Lung microvascular endothelial cell (primary cell): Measurements from ENCODE around the gene PBOV1. TPM values are rescaled to one million over a fixed set of nuclear protein-coding genes. Genes with fewer than 3 reads are reported as not detected.

Experiments used
- DNase-seq, 2 donors: peaks; one replicate each; pipeline versions ENCODE4 v3.0.0 to v3.0.0-alpha.2; 2010; ENCODE audit warnings: low read depth in 2 of 2
- total RNA-seq: library from RNA; depleted of rRNA; stranded (reverse); fragments of >200 nt; gene quantifications from 2 replicates; pipeline ENCODE4 v1.2.1, GENCODE V29; 2014

PBOV1 gene
- total RNA-seq, 1 donor from 2014 or later: not detected

DNA sequence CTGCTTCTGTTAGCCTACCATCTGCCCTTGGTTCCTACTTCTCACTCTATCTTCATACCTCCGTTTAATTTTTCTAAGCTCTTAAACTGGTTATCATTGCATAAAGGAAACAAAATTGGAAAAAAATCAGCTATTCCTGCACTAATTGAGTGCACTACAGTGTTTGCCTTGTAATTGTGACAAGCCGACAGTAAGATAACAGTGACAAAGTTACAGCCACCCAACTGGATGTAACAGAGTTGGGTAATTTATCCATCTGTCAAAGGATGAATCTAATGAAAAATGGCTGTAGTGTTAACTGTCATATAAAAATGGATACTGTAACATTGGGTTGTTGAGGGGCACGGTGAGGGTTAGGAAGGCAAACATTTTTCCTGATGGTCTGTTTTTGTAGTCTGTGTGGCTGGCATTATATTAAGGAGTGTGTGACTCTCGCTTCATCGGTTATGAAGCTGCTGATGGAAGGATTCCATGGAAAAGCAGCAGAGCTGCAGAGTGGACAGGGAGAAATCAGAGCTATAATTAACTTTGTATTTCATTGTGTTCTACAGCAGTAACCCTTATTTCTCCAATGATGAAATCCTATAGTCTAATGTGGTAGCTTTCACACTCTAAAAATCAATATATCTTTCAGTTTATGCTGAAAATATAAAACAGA is 12.7 kb downstream of the PBOV1 start:
- DNase-seq: no peak

DNA sequence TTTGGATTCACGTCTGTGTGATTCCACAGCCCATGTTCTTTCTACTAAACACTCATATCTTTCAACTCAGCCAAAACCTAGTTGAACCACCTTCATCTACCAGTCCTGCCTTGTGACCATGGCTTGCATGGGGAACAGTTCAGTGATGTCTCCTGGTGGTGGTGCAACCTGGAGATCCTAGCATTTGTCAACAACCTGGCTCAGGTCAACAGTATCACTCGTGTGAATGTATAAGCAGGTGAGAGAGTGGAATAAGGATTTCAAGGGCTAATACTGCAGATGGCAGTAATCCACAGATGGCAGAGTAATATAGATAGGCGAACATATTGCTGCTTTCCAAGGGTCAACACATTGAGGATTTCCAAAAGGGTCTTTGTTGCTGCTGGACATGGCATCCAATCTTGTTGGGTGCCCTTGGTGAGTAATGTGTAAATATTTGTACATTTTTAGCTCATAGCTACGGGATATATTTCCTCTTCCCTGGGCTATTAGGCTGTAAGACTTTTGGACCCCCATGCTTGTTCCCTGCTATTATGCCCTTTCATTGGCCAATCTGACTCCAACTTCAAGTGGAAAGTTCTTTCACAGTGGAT is 13.4 kb downstream of the PBOV1 start:
- DNase-seq: no peak

DNA sequence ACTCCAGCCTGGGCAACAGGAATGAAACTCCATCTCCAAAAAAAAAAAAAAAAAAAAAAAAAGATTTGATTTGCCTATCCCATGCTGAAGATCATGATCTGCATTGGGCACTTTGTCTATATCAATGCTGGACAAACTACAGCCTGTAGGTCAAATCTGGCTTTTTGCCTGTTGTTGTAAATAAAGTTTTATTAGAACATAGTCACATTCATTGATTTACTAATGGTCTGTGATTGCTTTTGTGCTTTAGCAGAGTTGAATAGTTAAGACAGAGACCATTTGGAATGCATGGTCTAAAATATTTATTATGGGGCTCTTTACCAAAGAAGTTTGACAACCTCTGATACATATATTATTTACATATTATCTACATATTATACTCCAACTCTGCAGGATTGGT is 14.0 kb downstream of the PBOV1 start:
- DNase-seq: no peak

DNA sequence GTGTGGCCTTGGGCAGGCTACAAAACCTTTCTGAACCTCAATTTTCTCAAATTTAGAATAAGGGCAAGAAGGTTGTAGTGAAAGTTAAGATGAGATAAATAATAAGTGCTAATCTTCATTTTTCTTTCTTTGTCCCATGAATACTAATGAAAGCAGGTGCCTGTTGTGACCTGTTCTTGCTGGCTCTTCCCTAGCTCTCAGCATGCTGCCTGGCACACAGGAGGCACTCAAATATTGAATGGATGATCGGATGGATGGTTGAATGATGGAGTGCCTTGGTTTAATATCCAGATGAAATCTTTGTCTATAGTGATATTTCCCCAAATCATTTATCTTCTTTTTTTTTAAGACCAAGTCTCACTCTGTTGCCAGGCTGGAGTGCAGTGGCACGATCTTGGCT is 15.0 kb downstream of the PBOV1 start:
- DNase-seq: no peak

DNA sequence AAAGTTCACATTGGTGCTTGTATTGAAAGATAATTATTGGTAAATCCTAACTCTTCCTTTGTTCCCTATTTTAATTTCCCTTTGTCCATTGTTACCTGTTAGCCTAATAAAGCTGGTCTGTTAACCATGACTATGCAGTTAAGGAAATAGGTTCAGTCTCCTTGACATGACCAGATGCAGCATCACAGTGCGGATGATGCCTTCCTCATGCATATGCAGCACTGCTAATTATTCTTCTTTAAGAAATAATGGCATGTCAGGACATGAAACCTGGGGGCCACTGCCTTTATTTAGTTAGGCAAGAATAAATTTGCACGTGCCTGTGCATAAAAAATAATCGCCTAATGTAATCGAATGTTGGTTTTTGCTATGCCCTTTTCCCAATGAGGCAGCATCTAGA is 16.5 kb downstream of the PBOV1 start:
- no peak for DNase-seq

DNA sequence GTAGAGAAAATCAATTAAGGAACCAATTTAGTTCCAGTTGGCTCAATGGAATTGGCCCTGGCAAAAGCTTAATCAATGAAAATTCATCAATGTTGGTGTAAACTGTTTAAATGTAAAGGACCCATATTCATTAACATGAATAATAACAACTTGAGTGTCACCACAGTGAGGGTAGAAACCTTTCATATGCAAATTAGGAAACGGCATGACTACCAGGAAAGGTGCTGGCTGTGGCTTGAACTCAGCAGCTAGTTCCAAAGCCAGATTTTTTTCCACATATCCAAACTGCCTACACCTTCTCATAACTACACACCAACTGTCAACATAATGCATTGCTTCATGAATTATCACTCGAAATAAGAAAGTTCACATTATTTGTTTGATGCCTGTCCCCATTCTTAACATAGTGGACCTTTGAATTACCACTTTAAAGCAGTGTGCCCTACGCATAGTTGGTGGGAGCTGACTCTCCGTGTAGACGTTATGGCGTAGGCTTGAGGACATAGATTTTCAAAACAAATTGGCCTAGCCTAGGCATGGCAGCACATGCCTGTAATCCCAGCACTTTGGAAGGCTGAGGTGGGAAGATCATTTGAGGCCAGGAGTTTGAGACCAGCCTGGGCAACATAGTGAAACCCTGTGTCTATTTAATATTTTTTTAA is 19.7 kb downstream of the PBOV1 start:
- DNase-seq: no peak

DNA sequence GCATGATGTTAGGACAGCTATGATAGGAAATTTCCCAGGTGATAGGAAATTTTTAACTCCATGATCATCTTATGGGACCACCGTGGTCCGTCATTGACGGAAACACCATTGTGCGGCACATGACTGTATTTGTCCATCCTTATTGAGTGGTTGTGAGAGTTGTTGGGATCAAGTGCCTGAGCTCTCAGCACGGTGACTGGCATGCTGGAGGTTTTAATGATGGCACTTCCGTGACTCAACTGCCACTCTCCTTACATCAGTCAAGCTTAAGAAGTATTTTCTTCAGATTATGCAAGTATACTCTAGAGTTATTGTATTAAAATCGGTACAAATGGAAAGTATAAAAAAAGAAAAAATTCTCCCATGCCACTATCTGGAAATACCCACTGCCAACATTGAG is 20.7 kb downstream of the PBOV1 start:
- DNase-seq: no peak

DNA sequence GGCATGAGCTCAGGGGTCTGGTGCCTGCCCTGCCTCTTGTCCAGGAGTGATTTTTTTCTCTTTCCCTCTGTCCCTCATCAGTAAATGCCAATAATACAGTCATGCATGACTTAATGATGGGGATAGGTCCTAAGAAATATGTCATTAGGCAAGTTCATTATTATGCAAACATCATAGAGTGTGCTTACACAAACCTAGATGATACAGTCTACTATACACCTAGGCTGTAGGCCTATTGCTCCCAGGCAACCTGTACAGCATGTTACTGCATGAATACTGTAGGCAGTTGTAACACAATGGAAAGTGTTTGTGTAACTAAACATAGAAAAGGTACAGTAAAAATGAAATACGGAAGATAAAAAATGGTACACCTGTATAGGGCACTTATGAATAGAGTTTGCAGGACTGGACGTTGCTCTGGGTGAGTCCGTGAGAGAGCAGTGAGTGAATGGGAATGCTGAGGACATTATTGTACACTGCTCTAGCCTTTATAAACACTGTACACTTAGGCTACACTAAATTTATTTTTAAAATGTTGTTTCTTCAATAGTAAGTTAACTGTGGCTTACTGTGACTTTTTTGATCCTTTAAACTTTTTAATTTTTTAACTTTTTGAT is 22.1 kb downstream of the PBOV1 start:
- DNase-seq: no peak

DNA sequence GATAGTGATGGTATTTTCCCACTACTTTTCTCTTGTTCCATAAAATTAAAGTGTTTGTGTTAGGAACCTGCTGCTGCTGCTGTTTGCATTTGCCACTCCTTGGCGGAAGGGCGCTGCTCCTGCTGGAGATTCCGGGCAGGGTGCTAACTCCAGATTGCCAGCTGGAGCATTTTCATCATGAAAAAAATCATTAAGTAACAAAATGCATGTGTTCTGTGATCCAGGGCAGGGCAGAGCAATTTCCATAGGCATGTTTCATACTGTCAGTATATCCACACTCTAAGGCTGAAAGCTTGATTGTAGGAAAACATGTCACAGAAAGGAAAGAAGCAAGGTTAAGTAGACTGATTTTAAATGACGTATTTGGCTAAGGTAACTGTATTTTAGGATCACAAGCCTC is 24.0 kb downstream of the PBOV1 start:
- DNase-seq: no peak

DNA sequence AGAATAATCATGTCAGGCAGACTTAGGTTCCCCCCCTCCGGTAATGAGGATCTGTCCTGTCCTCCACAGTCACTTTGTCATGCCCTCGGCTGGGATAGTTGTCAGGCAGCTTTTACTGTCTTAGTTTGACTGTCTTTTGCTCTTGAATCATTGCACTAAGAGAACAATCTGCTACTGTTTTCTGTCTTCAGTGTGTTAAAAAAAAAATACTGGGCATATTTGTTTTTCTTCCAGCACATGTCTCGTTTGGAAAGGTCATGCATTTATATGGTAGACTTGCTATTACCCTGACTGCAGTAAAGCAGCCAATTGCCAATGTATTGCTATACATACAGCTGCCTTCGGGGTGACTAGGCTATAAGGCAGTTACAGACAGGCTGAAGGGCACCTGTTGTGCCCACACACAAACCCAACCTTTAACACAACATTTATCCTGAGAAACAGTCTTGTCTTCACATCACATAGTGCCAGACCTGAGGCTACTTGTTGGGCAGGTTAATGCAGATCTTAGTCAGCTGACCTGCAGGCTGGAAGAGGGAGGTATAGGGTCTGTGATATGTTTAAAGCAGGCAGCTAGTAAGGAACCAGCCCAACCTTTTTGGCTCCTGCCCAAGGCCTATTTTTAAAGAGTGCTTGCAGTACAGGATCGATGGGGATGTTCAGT is 29.9 kb downstream of the PBOV1 start:
- DNase-seq: no peak

DNA sequence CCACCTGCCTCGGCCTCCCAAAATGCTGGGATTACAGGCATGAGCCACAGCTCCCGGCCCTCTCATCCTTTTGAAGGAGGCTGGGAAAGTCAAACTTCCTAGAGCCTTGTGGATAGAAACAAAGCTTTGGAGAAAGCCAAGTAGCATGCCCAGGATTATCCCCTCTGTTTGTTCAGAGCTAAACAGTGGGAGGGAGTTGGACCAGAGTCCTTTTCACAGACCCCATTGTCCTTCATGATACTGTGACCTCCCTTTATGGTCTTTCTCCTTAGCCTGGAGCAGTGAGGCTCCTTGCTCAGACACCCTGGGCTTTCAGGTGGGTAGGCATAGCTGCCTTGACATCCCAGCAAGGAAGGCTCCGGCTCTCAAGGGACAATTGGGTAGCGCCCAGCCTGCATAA is 31.1 kb downstream of the PBOV1 start:
- no peak for DNase-seq

DNA sequence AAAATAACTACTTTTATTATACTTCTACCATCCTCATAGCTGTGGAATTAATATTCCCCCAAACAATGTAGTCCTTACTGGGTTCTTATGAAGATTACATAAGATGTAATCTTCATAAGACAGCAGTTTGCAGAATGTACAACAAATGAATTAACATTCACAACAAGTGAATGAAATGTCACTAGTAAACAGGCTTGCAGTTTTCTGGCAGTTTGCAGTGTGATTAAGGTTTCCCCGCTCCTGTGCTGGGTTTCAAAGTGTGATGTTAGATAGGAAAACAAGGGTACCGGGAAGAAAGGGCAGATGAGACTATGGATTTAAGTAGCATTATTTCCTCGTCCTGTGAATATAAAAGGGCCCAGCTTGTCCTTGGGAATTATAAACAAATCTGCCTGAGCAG is 34.1 kb downstream of the PBOV1 start:
- DNase-seq: no peak

DNA sequence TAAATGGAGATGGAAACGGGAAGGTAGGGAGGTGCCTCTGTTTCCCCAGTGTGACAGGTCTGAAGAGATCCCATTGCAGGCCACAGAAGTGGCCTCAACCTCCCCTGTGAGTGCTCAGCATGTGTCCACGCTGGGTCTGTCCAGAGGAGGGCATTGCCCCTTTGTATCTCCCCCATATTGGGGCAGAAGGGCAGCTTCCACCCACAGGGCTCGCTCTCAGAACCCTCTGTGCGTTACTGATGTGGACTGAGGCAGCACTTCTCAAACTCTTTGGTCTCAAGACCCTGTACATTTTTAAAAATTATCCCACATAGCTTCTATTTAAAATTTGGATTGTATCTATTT is 34.5 kb downstream of the PBOV1 start:
- no peak for DNase-seq

DNA sequence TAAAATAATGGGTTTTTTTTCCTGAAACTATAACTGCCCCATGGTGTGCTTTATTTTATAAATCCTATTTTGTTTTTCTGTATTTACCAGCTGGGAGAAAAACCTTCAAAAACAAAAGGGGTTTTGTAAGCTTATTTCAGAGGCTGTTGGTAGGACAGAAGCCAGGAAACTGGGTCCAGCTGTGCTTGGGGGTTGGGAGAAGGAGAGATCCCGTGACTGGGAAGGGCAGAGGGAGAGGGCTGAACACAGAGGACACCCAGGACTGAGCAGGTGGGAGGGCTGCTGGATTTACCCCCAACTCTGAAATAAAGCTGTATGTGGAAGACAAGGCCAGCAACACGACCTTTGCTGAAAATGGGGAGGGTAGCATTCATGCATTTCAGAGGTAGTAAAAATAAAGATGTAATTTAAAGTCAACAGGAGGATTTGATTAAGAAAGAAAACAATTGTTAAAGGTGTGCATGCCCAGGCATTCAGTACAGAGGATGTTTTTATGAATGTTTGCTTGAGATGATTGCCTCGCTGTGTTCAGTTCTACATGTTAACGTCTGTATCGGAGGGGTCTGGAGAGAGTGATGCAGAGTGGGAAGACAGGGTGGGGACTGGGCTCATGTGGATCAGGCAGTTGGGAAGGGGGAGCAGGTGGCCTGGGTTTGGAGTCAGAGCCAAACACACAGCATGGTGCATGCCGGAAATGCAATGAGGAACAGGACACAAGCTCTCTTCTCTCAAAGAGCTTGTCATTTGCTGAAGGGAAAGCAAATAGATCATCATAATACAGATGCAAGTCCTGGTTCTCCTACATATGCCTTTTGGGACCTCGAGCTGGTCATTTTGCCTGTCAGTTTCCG is 35.1 kb downstream of the PBOV1 start:
- no peak for DNase-seq

DNA sequence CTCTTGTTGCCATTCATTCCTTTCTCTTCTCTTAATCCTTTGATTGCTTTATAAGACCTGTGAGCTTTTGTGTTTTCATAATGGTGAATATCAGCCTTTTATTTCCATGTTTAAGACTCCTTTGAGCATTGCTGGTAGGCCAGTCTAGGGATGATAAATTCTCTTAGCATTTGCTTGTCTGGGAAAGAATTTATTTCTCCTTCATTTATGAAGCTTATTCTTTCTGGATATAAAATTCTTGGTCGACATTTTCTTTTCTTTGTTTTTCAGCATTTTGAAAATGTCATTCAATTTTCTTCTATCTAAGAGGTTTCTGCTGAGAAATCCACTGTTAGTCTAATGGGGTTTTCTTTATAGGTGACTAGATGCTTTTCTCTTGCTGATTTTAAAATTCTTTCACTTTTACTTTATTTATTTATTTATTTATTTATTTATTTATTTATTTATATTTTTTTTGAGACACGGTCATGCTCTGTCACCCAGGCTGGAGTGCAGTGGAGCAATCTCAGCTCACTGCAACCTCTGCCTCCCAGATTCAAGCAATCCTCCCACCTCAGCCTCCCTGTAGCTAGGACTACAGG is 41.5 kb downstream of the PBOV1 start:
- DNase-seq: no peak

DNA sequence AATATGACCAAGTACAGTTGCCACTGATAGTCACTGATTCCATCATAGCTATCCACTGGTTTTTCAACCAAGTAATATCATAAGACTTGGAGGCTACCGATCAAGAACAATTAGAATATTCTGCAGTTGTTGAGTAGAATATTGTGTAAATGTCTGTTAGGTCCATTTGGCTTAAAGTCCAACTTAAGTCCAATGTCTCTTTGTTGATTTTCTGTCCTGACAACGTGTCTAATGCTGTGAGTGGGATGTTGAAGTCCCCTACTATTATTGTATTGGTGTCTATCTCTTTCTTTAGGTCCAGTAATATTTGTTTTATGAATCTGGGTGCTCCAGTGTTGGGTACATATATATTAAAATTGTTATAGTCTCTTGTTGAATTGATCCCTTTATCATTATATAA is 42.7 kb downstream of the PBOV1 start:
- no peak for DNase-seq

Other genes with a start within 250 kb of the PBOV1 start
- 21.6 and 24.0 TPM in 2 replicates for gene PERP, start 111.1 kb downstream of the PBOV1 start, total RNA-seq
- gene ARFGEF3, start 56.6 kb downstream of the PBOV1 start, total RNA-seq: 1.8 and 2.0 TPM in 2 replicates
- not detected in 2 replicates for gene SMIM28, start 159.4 kb upstream of the PBOV1 start, total RNA-seq
- gene HEBP2, start 185.7 kb upstream of the PBOV1 start, total RNA-seq: 9.6 and 16.7 TPM in 2 replicates